ENCODE data around the gene PEG3.

- TF ChIP-seq EZH2phosphoT487 (conservative IDR thresholded peaks at IDR 0.05; ENCODE audit: low read length), result no peak
- TF ChIP-seq, protein P1, sequence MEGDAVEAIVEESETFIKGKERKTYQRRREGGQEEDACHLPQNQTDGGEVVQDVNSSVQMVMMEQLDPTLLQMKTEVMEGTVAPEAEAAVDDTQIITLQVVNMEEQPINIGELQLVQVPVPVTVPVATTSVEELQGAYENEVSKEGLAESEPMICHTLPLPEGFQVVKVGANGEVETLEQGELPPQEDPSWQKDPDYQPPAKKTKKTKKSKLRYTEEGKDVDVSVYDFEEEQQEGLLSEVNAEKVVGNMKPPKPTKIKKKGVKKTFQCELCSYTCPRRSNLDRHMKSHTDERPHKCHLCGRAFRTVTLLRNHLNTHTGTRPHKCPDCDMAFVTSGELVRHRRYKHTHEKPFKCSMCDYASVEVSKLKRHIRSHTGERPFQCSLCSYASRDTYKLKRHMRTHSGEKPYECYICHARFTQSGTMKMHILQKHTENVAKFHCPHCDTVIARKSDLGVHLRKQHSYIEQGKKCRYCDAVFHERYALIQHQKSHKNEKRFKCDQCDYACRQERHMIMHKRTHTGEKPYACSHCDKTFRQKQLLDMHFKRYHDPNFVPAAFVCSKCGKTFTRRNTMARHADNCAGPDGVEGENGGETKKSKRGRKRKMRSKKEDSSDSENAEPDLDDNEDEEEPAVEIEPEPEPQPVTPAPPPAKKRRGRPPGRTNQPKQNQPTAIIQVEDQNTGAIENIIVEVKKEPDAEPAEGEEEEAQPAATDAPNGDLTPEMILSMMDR (IDR thresholded peaks at IDR 0.05; ENCODE audit: insufficient read depth, low read length, poor library complexity, severe bottlenecking), result no peak
These were observed 5.1 kb downstream of the PEG3 start for GRCh38 chr19:56835401-56835800.

Measured in SU-DHL-6 (cell line).